Effector memory CD8-positive, alpha-beta T cell (primary cell): ENCODE results near the gene TBC1D19.
A peak's percentile ranks its signal among the peaks of the same experiment; 100 is the strongest.

ENCODE experiments used
- ATAC-seq: fragments of 150-1000 bp; cut with Tn5 transposase; replicated peaks from 2 replicates; pipeline ENCODE4 v1.10.0; 2021; ENCODE audit warnings: mild to moderate bottlenecking, moderate library complexity
- DNase-seq, 3 experiments: peaks; one replicate each; pipeline ENCODE4 v3.0.0; 2021
- H3K27ac Mint-ChIP-seq, 2 donors: one replicate each; pipeline ENCODE4 v1.8.0; 2022; ENCODE audit warnings: mild to moderate bottlenecking in 2 of 2, mixed read lengths in 2 of 2, moderate library complexity in 2 of 2
- H3K27me3 Mint-ChIP-seq, 2 donors: one replicate each; pipeline ENCODE4 v1.8.0; 2022; ENCODE audit warnings: mixed read lengths in 2 of 2
- H3K36me3 Mint-ChIP-seq: one replicate; pipeline ENCODE4 v1.8.0; 2022; ENCODE audit warnings: mild to moderate bottlenecking, moderate library complexity, mixed read lengths; ENCODE audit not compliant: insufficient read depth
- H3K4me1 Mint-ChIP-seq, 2 donors: one replicate each; pipeline ENCODE4 v1.8.0; 2022; ENCODE audit warnings: low read depth in 2 of 2, mixed read lengths in 2 of 2
- H3K4me3 Mint-ChIP-seq, 2 donors: one replicate each; pipeline ENCODE4 v1.8.0; 2022; ENCODE audit warnings: mild to moderate bottlenecking in 2 of 2, mixed read lengths in 2 of 2, moderate library complexity in 2 of 2
- H3K9me3 Mint-ChIP-seq, 2 donors: one replicate each; pipeline ENCODE4 v1.8.0; 2022; ENCODE audit warnings: mixed read lengths in 2 of 2

Gene TBC1D19

GRCh38 chr4:26787461-26788340 is 203.8 kb downstream of the TBC1D19 start:
- Mint-ChIP-seq H3K27ac (peak overlapping the region in 1 of 2 donors; percentile 73), H3K4me3 (no peak overlapping the region), H3K36me3 (no peaks in the 10 kb centered on the region), H3K9me3 (no peaks in the 10 kb centered on the region), H3K27me3 (no peaks in the 10 kb centered on the region), H3K4me1 (peaks cover 0 to 2% of the 10 kb centered on the region in 2 donors)
- ATAC-seq (peak; percentile 60), DNase-seq (peak in 2 of 3 experiments; percentile 9 to 15)

GRCh38 chr4:26788341-26788733 is 204.5 kb downstream of the TBC1D19 start:
- H3K4me3 Mint-ChIP-seq = no peak overlapping the region
- H3K9me3 Mint-ChIP-seq = no peaks in the 10 kb centered on the region
- H3K27me3 Mint-ChIP-seq = no peaks in the 10 kb centered on the region
- DNase-seq (no peak), ATAC-seq (peak; percentile 24)
- H3K27ac Mint-ChIP-seq = peak overlapping the region in 1 of 2 donors; percentile 73
- peaks cover 0 to 2% of the 10 kb centered on the region in 2 donors for H3K4me1 Mint-ChIP-seq
- no peaks in the 10 kb centered on the region for H3K36me3 Mint-ChIP-seq

GRCh38 chr4:26789208-26789607 is 205.3 kb downstream of the TBC1D19 start:
- H3K27me3 Mint-ChIP-seq = no peaks in the 10 kb centered on the region
- no peaks in the 10 kb centered on the region for H3K36me3 Mint-ChIP-seq
- ATAC-seq (no peak), DNase-seq (no peak)
- H3K4me1 Mint-ChIP-seq = peaks cover 0 to 2% of the 10 kb centered on the region in 2 donors
- H3K9me3 Mint-ChIP-seq = no peaks in the 10 kb centered on the region
- no peak overlapping the region for H3K27ac Mint-ChIP-seq
- H3K4me3 Mint-ChIP-seq = no peak overlapping the region

GRCh38 chr4:26791346-26791745 is 207.5 kb downstream of the TBC1D19 start:
- Mint-ChIP-seq H3K4me1 (peaks cover 0 to 2% of the 10 kb centered on the region in 2 donors), H3K36me3 (no peaks in the 10 kb centered on the region), H3K4me3 (no peak overlapping the region), H3K9me3 (no peaks in the 10 kb centered on the region), H3K27ac (no peak overlapping the region), H3K27me3 (peaks cover 0 to 11% of the 10 kb centered on the region in 2 donors)
- ATAC-seq (no peak), DNase-seq (no peak)

- H3K27me3 Mint-ChIP-seq = peaks cover 0 to 11% of the 10 kb centered on the region in 2 donors
- no peak for ATAC-seq
- peaks cover 0 to 2% of the 10 kb centered on the region in 2 donors for H3K4me1 Mint-ChIP-seq
- H3K36me3 Mint-ChIP-seq = no peaks in the 10 kb centered on the region
- no peak for DNase-seq
- H3K9me3 Mint-ChIP-seq = no peaks in the 10 kb centered on the region
- H3K27ac Mint-ChIP-seq = no peak overlapping the region
- H3K4me3 Mint-ChIP-seq = no peak overlapping the region
Measured at GRCh38 chr4:26792639-26793038, 208.8 kb downstream of the TBC1D19 start.

GRCh38 chr4:26793735-26794134 is 209.9 kb downstream of the TBC1D19 start:
- Mint-ChIP-seq H3K27me3 (peaks cover 0 to 11% of the 10 kb centered on the region in 2 donors), H3K4me1 (no peaks in the 10 kb centered on the region)
- no peak for ATAC-seq

GRCh38 chr4:26796081-26796480 is 212.2 kb downstream of the TBC1D19 start:
- no peak for DNase-seq
- H3K36me3 Mint-ChIP-seq = no peaks in the 10 kb centered on the region
- no peak overlapping the region for H3K4me3 Mint-ChIP-seq
- H3K27ac Mint-ChIP-seq = no peak overlapping the region
- H3K9me3 Mint-ChIP-seq = no peaks in the 10 kb centered on the region
- ATAC-seq = no peak
- H3K27me3 Mint-ChIP-seq = peaks cover 0 to 11% of the 10 kb centered on the region in 2 donors
- no peaks in the 10 kb centered on the region for H3K4me1 Mint-ChIP-seq

More at GRCh38 chr4:26793735-26794134, 209.9 kb downstream of the TBC1D19 start:
- H3K4me3 Mint-ChIP-seq = no peak overlapping the region
- H3K27ac Mint-ChIP-seq = no peak overlapping the region
- no peaks in the 10 kb centered on the region for H3K9me3 Mint-ChIP-seq
- DNase-seq = no peak
- no peaks in the 10 kb centered on the region for H3K36me3 Mint-ChIP-seq

GRCh38 chr4:26802790-26803189 is 218.9 kb downstream of the TBC1D19 start:
- no peak for ATAC-seq
- no peaks in the 10 kb centered on the region for H3K9me3 Mint-ChIP-seq
- H3K27ac Mint-ChIP-seq = no peak overlapping the region
- peaks cover 0 to 5% of the 10 kb centered on the region in 2 donors for H3K4me1 Mint-ChIP-seq
- no peak for DNase-seq
- no peaks in the 10 kb centered on the region for H3K36me3 Mint-ChIP-seq
- H3K4me3 Mint-ChIP-seq = no peak overlapping the region
- no peaks in the 10 kb centered on the region for H3K27me3 Mint-ChIP-seq

GRCh38 chr4:26803211-26803861 is 219.5 kb downstream of the TBC1D19 start:
- DNase-seq (no peak), ATAC-seq (no peak)
- no peaks in the 10 kb centered on the region for H3K36me3 Mint-ChIP-seq
- peaks cover 0 to 5% of the 10 kb centered on the region in 2 donors for H3K4me1 Mint-ChIP-seq
- no peak overlapping the region for H3K4me3 Mint-ChIP-seq
- H3K9me3 Mint-ChIP-seq = no peaks in the 10 kb centered on the region
- no peaks in the 10 kb centered on the region for H3K27me3 Mint-ChIP-seq
- H3K27ac Mint-ChIP-seq = peak overlapping the region in 1 of 2 donors; percentile 33

GRCh38 chr4:26804451-26804850 is 220.6 kb downstream of the TBC1D19 start:
- no peak overlapping the region for H3K27ac Mint-ChIP-seq
- H3K27me3 Mint-ChIP-seq = no peaks in the 10 kb centered on the region
- H3K9me3 Mint-ChIP-seq = no peaks in the 10 kb centered on the region
- DNase-seq (no peak), ATAC-seq (no peak)
- peaks cover 0 to 5% of the 10 kb centered on the region in 2 donors for H3K4me1 Mint-ChIP-seq
- H3K4me3 Mint-ChIP-seq = no peak overlapping the region
- no peaks in the 10 kb centered on the region for H3K36me3 Mint-ChIP-seq

GRCh38 chr4:26804925-26805324 is 221.0 kb downstream of the TBC1D19 start:
- Mint-ChIP-seq H3K4me1 (peaks cover 0 to 5% of the 10 kb centered on the region in 2 donors), H3K4me3 (no peak overlapping the region), H3K27ac (peak overlapping the region in 1 of 2 donors; percentile 11), H3K36me3 (no peaks in the 10 kb centered on the region), H3K27me3 (no peaks in the 10 kb centered on the region), H3K9me3 (no peaks in the 10 kb centered on the region)
- no peak for DNase-seq
- ATAC-seq = no peak
